HG03196 (cell line): Measurements from ENCODE around the gene SPATS1.

Source experiments
- ATAC-seq: cut with Tn5 transposase; IDR thresholded peaks from one replicate; pipeline ENCODE4 v1.9.1; 2021; ENCODE audit not compliant: unreplicated experiment

SPATS1 gene, protein sequence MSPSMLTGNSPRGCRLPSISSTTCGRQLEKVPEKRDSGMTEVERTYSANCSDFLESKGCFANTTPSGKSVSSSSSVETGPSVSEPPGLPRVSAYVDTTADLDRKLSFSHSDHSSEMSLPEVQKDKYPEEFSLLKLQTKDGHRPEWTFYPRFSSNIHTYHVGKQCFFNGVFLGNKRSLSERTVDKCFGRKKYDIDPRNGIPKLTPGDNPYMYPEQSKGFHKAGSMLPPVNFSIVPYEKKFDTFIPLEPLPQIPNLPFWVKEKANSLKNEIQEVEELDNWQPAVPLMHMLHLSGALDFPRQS

DNA sequence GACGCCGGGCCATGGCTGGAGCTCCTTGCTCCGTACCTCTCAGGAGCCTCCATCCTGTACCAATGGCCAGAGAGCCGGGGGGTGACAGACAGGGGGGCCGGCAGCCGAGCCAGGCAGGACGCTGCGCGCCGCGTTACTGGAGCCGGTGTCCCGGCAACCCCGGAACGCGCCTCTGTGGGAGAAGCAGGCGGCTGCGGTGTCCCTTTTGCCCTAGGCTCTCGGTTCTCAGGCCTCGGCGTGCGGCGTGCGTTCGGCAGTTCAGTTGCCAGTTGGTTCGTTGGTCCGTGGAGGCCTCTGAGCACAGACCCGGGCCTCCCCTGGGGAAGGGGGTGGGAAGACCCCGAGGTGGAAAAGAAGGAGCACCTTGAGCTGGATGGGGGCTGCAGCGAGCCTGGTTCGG is at the start of gene SPATS1:
Gene SPATS1 (plus strand): TSS at position 162 of the 400 bp plus-strand sequence. CDS start 446 bp downstream, outside the sequence.
- ATAC-seq, result no peak

DNA sequence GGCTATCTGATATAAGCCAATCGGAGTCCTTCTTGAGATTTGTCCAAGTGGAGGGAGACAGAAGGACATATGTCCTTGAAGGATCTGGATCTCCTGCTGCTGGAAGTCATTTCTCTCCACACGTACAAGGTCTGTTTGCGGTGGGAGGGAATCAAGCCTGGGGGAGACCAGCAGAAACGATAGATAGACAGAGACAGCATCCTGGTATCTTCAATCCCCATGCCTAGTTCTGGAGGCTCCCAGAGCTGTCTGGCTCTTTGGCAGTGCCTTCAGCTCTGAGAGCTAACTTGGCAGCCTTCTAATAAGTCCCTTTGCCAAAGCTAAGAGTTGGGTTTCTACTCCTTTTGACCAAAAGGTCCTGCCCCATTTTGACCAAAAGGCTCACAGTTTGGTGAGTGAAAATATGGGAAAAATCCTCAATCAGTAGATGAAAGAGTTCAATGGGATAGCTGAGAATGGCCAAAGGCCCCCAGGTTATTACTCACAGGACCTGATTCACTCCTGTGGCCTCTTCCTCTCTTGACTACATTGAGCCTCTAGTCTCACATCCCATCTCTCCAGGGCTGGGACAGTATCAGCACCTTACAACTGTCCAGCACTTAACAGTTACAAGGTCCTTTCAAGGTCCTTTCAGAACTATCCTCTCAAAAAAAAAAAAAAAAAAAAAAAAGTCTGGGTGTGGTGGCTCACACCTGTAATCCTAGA is 49.6 kb upstream of the SPATS1 start:
- no peak for ATAC-seq

DNA sequence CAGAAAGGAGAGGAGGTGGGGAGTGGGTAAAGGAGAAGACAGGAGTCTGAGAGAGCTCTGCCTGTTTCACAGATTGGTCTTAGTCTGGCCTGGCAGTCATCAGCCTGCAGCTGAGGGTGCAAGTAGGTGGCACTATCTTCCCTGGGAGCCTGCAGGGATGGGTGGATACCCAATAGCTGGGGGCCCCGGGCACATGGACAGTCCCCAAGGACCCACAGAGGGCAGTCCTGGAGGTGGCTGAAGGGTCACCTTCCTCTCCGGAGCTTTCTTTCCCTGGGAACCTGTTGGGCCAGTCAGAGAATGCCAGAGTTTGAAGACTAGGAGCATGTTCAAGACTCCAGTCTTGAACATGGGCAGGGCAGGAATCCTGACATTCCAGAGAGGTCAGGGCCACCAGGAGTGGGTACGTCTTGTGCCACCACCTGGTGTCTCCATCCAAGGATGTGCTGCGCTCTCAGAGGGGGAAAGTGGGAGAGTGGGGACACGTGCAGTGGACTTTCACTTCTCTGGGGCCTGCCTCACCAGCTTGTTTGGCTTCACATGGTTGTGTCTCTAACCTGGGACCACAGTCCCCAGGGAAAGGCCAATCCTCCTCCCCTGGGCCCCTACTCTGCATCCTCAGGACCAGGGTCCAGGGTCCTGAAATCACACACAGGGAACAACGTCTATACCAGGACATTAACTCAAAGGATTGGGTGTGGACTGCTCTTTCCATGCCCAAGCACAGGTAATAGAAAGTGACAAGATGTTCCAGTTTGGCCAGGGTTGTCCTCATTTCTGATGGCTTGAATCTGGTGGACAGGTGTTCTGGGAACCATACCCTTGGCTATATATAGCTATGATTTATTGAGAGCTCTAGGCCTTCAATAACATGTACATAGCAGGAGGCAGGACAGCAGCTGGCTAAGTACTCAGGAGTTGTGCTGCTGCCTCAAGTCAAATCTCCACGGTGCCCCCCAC is 47.3 kb upstream of the SPATS1 start:
- ATAC-seq, result no peak

DNA sequence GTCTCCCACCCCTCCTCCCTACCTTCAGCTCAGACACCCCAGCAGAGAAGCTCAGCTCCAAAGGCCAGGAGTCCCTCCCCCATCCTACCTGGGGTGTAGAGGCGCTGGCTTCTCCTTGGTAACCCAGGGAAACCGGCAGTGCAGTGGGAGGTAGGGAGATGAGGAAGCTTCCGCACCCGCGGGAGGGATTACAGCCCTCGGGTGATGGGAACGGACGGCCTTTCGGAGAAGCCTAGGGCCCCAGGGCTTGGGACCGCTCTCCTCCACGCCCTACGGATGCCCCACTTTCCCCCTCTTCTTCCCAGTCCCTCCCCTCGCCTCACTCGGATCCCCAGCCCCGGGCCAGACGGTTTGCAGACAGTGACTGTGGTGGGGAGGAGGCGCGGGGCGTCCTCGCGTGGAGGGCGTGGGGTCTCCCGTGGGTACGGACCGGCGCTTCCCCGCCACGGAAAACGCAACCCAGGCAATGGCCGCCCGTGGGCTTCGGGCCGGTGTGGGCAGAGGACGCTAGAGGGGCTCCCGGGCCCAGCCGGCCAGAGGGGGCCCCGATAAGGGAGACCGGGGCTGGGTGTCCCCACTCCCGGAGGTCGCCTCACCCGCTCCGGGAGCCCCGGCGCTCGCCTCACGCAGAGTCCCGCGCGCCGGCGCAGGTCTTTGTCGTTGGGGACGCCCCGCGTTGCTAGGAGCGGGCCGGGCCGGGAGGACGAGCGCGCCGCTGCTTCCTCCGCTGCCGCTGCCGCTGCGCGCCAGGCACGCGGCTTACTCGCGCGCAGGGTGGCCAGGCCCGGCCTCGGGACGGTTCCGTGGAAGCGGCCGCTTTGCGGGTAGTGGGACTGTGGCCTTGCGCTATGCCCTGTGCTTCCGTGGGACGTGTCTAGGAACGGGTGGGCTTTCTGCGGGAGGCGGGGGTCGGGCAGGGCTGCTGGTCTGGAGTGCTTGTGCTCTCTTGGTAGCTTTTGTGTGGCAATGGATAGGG is 45.1 kb upstream of the SPATS1 start:
- ATAC-seq, result no peak

DNA sequence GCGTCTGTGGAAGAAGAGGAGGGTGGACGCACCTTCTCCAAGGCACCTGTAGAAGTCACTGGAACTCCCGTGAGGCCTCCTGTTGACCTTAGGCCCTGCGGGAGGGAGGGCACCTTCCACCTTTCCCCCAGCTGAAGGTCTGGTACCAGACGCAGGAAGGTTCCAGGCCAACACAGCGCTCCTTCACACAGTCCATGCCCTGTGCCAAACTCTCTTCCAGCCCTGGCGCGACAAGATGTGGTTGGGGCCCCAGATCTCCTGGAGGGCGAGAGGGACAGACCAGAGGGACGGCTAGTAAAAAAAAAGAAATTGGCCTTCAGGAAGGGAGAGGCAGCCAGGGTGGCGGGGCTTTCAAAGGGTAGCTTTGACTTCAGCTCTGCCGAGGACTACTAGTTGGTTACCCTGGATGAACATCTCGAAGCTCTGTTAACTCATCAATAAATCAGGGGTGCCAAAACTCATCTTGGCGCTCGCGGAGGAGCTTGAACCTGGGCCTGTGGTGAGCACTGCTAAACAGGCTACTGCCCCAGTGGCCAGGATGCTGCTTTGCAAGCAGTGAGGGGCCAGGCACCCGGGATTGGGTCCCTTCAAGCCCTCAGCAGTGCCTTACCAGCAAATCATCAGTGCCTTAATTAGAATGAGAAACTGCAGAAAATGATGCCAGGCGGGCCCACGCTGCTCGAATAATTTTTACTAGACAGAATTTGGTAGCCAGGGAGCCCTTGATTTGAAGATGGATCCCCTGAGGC is 44.2 kb upstream of the SPATS1 start:
- no peak for ATAC-seq

DNA sequence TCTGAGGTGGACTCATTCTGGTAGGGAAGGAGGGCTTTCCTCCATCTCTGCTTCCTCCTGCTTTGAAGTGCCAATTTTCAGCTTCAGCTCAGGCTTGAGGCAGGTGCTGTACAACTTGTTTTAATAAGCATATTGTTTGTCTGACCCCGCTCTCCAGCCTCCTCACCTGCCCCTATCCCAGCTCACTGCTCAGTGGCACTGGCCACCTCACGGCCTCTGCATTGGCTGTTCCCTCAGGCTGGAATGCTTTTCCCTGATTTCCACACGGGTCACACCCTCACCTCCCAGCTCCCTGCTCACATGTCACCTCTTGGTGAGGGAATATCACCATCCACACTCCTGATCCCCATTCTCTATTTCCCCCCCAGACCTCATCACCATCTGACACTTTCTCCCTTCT is 43.6 kb upstream of the SPATS1 start:
- ATAC-seq, result no peak

DNA sequence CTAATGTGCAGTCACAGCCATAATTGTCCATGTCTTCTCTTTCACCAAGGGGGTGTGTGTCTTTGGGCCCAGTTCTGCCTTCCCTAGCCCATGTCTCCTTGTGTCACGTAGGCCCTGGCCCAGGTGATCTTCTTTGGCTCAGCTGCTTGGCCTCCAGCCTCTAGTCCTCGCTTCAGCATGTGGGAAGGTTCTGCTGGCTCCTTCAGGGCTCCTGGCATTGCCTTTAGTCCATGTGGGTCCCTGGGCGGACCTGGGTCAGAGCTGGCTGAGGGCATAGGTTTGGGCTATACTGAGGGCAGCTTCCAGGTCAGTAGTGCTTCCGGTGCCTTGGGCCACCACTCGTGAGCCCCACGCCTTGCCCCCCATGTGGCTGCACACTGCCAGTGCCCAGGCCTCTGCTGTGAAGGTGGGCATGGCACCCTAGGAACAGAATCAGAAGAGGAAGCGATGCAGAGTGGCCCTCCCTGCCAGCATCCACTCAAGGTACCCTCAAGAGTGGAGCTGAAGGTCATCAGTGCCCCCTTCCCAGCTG is 42.1 kb upstream of the SPATS1 start:
- ATAC-seq, result no peak

DNA sequence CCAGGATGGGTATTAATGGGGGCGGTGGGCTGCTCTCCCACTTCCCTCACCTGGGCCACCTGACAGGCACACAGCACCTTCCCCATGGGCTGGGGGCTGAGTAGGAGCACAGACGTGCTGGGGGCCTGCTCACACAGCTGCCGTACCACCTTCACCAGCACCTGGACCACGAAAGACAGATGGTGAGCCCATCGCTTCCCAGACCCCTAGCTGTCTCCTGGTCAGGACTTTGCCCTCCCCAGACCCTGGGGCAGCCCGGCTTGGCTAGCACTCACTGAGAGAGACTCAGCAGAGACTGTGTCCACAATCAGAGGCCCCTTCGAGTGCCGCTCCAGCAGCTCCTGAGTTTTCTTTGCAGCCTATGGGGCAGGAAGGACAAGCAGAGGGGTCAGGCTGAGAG is 41.3 kb upstream of the SPATS1 start:
- ATAC-seq, result no peak

DNA sequence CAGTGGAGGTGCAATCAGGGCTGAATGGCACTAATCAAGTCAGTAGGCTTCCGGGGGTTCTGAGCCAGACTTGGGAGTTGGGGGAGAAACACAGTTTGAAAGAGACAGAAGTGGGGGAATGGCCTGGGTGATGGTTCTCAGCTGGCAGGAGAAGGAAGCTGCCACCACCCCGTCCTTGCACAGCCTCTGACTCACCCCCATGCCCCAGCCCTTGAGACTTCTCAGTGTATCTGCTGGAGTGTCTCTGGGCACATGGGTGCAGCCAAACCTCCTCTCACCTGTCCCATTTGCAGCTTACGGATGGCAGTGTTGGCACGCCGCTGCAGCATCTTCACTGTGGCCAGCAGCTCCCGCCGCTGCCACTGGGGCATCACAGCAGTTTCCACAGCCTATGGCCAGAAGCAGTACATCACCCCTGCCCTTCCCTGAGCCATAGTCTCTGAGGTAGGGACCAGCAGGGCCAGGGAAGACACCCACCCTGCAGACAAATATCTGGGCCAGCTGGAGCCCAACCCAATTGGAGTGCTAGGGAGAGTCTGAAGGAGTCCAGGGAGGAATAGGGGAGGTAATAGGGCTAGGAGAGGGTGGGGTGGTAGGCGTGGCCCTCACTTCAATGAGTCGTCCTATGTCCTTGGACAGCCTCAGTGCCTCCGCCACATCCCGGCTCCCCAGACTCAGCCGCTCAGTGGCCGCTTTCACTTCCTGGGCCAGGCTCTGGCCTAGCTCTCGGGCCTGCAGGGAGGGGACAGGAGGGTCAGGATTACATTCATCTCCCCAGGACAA is 40.5 kb upstream of the SPATS1 start:
- ATAC-seq, result no peak

DNA sequence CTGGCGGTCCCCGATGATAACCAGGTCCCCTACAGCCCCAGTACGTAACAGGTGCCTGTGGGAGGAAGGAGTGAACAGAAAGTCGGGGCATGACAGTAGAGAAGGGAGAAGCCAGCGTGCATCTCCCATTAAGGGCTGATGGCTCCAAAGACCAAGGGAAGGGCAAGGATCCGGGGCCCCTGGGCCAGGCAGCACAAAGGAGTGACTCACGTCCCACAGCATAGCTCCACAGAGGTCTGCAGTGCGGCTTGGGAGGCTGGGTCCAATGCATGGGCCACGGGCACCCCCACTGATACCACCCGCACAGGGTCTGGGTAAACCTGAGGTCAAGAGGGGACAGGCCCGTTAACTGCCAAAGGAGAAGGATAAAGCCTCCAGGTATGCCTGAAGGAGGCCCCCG is 39.6 kb upstream of the SPATS1 start:
- no peak for ATAC-seq

DNA sequence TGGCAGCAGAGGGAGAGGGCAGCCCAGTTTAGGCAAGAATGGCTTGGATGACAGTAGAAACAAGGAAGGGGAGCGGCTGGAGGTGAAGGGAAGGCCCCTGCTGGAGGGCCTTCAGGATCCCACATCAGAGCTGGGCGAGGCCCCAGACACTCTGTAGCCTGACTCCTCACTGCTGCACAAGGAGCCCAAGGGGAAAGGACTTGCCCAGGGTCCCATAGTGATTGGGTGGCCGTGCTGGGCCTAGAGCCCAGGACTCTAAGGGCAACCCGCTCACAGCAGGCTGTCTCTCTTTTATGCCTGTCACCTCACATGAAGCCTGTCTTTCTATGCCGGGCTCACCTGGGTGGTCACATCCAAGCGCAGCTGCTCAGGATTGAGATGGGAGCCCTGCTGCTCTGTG is 38.6 kb upstream of the SPATS1 start:
- ATAC-seq, result no peak

DNA sequence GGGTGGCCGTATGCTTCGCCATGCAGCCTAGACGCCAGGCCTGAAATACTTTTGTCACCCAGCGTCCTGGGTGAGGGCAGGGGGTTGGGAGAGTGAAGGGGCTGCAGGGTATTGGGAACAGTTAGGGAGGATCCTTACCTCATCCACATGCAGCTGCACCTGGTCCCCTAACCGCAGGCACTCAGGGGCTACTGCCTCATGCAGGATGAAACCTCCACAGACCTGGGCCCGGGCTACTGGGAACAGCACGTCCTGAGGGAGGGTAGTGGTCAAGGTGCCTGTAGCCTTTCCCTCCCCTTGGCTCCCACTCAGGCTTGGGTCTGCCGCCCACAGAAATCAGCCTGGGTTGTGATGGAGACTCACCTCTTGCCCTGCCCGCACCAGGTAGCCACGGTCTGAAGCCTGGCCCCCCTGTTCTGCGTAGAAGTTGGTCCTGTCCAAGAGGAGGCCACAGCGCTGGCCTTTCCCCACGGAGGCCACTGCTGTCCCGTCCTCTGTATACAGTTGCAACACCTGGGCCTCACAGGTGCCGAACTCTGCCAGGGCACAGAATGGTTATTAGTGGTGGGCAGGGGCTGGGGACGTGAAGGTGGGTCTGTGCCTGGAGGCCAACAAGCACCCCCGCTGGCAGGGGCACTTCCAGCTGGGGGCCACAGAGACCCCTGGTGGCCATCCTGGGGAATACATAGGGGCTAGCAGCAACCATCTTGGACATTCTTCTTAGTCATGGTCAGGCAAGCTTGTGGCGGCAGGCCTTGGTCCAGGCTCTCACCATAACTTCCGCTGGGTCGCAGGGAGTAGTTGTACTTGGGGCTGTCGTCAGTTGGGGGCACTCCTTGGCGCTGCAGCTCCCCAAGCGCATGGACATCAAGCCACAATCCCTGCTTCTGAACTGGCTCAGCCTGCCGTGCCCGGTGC is 37.9 kb upstream of the SPATS1 start:
- ATAC-seq, result no peak

DNA sequence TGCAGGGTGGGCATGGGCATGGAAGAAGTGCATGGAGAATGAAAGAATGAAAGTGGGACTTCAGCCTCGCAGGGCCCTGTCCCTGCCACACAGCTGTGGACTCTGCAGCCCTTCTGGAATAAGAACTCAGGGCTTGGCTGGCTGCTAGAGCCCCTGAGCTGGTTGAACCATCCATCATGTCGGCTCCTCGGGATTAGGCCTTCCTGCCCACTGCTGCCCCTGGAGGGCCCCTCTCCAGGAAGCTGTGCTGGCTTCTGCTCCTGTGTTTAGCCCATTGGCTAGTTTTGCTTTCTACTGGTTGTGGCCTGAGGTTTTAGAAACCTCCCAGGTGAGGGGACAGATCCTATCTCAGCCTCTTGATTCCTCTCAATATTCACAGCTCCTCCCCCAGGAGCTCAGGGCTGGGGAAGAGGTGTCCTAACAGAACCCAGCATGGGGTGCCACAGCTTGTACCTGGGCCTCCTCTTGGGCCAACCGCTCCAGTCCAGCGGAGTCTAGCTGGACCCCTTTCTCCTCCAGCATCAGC is 37.2 kb upstream of the SPATS1 start:
- no peak for ATAC-seq

DNA sequence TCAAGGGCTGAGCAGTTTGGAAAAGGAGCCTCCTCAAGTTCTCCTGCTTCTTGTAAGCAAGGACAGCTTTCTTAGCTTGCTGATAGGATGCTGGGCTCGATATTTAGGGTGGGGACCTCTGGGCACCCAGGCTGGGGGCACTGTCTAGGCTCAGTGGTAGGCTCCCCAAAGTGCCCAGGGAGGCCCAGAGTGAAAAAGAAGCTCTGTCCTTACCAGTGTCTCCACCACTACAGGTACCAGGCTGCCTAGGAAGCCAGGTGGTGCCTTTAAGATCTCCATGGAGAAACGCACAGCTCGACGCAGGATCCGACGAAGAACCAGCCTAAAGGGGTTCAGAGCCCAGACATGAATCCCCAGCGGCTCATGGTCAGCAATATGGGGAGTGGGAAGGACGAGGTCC is 35.7 kb upstream of the SPATS1 start:
- no peak for ATAC-seq

DNA sequence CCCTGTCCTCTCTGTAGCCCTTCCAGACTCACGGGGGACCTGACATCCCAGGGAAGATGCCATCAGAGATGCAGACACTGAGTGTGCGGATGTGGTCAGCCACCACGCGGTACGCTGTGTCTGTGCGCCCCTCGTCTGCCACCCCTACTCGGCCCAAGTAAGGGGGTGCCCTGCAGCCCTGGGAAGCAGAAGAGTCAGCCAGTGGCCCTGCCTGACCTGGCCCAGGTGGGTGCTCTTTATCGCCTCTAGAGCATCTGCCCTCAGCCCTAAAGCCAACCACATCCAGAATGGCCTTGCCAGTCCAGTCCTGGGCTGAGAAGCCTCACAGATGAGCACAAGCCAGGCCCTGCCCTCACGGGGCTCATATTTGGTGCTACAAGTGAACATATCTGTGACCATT is 35.2 kb upstream of the SPATS1 start:
- no peak for ATAC-seq

DNA sequence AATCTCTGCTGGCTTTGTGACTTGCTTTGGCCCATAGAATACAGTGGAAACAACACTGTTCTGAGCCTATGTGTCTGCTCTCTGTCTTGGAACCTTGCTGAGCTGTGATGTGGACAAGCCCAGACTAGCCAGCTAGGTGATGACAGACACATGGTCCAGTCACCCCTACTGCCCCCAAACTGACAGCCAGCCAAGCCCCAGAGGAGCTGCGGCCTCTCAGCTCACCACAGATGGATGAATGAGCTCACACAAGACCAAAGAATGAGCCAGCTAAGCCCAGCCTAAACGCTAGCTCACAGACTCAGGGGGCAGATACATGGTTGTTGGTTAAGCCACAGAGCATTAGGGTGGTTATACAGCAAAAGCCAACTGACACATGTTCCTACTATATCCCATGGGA is 33.4 kb upstream of the SPATS1 start:
- ATAC-seq, result no peak

DNA sequence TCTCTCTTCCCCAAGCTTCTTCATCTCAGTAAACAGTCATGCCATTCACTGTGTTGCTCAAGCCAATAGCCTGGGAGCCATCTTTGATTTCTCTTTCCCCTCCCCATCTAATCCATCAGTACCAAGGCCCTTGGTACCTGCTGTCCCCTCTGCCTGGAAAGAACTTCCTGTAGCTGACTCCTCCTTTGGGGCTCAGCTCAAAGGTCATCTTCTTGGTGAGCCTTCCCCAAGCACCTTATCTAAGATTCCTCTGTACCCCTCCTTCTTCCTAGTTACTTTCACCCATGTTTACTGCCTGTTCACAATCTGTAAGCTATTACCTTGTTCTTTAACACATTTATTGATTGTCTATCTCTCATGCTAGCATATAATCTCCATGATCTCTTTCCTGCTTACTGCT is 32.8 kb upstream of the SPATS1 start:
- no peak for ATAC-seq
